ENCODE results near the gene TRIM41.

DNA sequence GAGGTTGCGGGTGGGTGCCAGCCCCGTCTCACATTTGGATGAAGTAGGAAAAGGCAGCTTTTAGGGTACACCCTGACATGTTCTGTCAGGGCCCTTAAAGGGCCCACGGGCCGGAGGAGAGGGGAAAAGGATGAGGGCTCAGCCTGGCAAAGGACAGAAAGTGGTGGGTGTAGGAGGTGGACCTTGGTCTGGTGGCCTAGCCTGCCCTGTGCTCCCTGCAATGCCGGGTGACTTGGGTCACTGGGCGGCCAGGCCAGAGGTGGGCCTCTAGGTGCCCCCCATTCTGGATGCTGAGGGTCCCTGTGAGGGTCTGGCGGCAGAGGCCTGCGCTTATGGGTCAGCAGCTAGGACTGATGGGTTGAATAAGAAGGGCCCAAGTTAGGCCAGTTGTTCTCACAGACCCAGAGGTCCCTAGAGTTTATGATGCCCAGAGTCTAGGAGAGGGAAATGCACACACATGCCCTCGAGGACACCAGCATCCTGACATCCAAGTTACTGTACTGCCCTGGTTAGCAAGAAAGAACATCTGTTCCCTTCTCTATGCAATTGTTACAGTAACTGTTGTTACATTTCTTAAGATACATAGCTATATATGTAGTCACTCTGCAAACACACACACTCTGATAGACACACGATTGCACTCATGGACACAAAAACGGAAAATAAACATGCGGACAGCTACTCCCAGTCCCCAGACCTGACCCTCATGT lies 30.6 kb upstream of the TRIM41 start:
- TF ChIP-seq SMC3 (conservative IDR thresholded peaks at IDR 0.05; ENCODE audit: insufficient read depth, low read depth, low read length), result no peak
- TF ChIP-seq, protein P1, sequence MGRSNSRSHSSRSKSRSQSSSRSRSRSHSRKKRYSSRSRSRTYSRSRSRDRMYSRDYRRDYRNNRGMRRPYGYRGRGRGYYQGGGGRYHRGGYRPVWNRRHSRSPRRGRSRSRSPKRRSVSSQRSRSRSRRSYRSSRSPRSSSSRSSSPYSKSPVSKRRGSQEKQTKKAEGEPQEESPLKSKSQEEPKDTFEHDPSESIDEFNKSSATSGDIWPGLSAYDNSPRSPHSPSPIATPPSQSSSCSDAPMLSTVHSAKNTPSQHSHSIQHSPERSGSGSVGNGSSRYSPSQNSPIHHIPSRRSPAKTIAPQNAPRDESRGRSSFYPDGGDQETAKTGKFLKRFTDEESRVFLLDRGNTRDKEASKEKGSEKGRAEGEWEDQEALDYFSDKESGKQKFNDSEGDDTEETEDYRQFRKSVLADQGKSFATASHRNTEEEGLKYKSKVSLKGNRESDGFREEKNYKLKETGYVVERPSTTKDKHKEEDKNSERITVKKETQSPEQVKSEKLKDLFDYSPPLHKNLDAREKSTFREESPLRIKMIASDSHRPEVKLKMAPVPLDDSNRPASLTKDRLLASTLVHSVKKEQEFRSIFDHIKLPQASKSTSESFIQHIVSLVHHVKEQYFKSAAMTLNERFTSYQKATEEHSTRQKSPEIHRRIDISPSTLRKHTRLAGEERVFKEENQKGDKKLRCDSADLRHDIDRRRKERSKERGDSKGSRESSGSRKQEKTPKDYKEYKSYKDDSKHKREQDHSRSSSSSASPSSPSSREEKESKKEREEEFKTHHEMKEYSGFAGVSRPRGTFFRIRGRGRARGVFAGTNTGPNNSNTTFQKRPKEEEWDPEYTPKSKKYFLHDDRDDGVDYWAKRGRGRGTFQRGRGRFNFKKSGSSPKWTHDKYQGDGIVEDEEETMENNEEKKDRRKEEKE (IDR thresholded peaks at IDR 0.05; ENCODE audit: borderline replicate concordance in 1 of 2, control insufficient read depth in 1 of 2, low read depth in 2 of 2, low read length in 1 of 2), result no peak
- no peak for TF ChIP-seq CBX3 (IDR thresholded peaks at IDR 0.05; ENCODE audit: borderline replicate concordance in 1 of 2, low read length in 2 of 2)
- no peak for TF ChIP-seq RB1 (IDR thresholded peaks at IDR 0.05; ENCODE audit: low read depth)
- TF ChIP-seq TSHZ1 (CRISPR knock-in tag; IDR thresholded peaks at IDR 0.05), result no peak
- no peak for TF ChIP-seq ZNF41 (CRISPR knock-in tag; conservative IDR thresholded peaks at IDR 0.05)
- no peak for TF ChIP-seq MLLT1 (IDR thresholded peaks at IDR 0.05)
- no peak for TF ChIP-seq SP2 (IDR thresholded peaks at IDR 0.05; ENCODE audit: extremely low read depth, low read depth, low read length, poor library complexity, severe bottlenecking)
- no peak for TF ChIP-seq ZNF274 (IDR thresholded peaks at IDR 0.05; ENCODE audit: borderline replicate concordance, low read depth, low read length)
- TF ChIP-seq EZH2 (IDR thresholded peaks at IDR 0.05; ENCODE audit: borderline replicate concordance, low read depth, low read length), result no peak
- TF ChIP-seq, protein P2, sequence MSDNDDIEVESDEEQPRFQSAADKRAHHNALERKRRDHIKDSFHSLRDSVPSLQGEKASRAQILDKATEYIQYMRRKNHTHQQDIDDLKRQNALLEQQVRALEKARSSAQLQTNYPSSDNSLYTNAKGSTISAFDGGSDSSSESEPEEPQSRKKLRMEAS (CRISPR knock-in tag; IDR thresholded peaks at IDR 0.05), result no peak
- TF ChIP-seq LEF1 (IDR thresholded peaks at IDR 0.05), result no peak
- TF ChIP-seq MAFK (IDR thresholded peaks at IDR 0.05; ENCODE audit: low read length), result no peak
- no peak for TF ChIP-seq BDP1 (IDR thresholded peaks at IDR 0.05; ENCODE audit: insufficient read depth, insufficient read length)

Data from K562 (cell line).